NCI-H69 (cell line): ENCODE measurements around the gene C21orf91.
"Not testable (repeated sequence)": the region's sequence is repeated elsewhere in the genome, so short reads cannot be mapped to it uniquely, and the experiment has no call there.

Experiments used
- DNase-seq: peaks from one replicate; lab custom pipeline; 2025; lab: John Stamatoyannopoulos, UW

Gene C21orf91

DNA sequence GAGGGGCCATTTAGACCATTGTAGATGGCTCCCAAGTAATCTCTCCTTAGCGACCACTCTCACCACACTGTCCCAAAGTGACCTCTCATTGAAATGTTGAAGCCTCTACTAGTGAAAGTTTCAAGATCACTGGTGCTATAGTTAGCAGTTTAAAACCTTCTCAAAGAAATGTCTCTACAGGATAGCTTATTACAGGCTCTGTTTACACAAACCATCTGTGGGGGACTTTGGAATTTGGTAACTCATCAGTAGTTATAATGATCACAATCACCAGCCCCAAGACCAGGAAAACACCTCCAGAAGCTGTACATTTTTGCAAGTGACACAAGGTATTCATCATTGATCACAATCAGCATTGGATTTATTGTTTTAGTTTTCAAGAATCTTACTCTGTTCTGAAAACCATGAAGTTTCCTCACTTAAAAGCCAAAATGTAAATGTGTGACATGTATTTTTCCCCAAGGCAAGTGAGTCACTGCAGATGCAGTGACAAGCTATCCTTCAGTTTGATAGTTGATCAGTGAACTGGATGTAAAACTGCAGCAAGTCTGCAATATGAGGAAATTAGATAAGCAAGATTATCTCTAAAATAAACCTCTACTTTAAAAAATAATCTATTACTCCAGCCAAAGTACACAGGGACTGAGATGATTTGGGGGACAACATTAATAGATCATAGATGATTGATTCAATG is 41.9 kb downstream of the C21orf91 start:
- no peak for DNase-seq

DNA sequence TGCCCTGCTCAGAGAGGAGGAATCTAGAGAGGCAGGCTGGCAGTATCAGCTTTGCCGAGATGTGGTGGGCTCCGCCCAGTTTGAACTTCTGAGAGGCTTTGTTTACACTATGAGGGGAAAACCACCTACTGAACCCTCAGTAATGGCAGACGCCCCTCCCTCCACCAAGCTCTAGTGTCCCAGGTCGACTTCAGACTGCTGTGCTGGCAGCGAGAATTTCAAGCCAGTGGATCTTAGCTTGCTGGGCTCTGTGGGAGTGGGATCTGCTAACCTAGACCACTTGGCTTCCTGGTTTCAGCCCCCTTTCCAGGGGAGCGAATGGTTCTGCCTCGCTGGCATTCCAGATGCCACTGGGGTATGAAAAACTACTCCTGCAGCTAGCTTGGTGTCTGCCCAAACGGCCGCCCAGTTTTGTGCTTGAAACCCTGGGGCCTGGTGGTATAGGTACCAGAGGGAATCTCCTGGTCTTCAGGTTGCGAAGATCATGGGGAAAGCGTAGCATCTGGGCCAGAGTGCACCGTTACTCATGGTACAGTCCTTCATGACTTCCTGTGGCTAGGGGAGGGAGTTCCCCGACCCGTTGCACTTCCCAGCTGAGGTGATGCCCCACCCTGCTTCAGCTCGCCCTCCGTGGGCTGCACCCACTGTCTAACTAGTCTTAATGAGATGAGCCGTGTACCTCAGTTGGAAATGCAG is 43.6 kb downstream of the C21orf91 start:
- no peak for DNase-seq

DNA sequence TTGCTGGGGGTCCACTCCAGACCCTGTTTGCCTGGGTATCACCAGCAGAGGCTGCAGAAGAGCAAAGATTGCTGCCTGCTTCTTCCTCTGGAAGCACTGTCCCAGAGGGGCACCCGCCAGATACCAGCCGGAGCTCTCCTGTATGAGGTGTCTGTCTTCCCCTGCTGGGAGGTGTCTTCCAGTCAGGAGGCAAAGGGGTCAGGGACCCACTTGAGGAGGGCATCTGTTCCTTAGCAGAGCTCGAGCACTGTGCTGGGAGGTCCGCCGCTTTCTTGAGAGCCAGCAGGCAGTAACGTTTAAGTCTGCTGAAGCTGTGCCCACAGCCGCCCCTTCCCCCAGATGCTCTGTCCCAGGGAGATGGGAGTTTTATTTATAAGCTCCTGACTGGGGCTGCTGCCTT is 44.1 kb downstream of the C21orf91 start:
- DNase-seq, result not testable (repeated sequence)

DNA sequence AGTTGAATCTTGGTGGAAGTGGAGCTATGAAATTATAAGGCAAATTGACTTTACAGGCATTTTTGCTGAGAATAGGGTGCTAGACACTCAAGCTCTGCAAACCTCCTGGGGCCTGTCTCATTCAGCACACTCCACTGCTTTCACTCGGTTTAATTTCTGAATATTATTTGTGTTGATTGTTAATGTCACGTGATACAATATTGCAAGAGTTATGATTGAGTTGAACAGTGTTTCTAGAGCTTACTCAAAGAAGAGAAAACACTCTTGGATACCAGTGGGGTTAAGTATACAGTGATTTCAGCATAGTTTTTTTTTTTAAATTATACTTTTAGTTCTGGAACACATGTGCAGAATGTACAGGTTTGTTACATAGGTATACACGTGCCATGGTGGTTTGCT is 49.7 kb downstream of the C21orf91 start:
- DNase-seq, result no peak

DNA sequence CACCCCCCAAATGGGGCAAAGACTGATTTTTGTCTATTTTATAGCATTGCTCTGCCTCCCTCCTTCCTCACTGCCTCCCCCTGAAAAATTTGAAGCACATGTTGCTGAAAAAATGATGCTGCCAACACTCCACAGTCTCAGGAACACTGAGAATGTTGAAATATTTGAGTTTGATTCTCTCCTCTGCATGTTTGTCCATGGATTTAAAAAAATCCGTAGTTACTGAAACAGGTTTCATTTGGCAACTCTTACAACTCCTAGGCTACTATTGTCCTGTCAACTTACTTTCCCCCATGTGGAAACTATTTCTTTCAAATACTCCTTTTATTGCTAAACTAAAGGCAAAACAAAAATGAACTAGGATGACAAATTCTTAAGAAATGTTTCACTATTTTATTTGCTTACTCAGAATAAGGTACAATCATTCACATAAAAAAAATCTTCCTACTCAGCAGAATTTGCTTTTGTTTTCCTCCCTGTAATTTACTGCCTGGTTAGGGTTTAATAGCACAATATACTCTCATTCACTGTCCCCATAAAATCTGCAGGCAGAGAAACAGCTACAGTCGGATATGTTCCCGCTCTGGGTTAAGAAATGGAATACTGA is 50.2 kb downstream of the C21orf91 start:
- no peak for DNase-seq

DNA sequence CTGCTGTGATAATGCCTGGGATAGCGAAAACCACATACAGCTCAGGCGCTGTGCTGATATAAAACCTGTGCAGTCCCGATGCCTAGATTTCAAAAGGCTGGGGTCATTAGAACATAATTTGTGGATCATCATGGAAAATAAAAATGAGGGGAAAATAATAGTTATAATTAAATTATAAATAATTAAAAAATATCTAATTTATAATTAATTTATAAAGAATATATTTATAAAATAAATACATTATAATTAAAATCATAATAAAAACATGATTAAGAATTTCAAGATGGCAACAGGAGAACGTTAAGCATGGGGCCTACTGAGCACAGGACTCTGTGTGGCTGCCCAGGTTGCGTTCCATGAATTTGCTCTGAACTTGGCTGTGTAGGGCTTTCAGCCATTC is 53.9 kb downstream of the C21orf91 start:
- no peak for DNase-seq

DNA sequence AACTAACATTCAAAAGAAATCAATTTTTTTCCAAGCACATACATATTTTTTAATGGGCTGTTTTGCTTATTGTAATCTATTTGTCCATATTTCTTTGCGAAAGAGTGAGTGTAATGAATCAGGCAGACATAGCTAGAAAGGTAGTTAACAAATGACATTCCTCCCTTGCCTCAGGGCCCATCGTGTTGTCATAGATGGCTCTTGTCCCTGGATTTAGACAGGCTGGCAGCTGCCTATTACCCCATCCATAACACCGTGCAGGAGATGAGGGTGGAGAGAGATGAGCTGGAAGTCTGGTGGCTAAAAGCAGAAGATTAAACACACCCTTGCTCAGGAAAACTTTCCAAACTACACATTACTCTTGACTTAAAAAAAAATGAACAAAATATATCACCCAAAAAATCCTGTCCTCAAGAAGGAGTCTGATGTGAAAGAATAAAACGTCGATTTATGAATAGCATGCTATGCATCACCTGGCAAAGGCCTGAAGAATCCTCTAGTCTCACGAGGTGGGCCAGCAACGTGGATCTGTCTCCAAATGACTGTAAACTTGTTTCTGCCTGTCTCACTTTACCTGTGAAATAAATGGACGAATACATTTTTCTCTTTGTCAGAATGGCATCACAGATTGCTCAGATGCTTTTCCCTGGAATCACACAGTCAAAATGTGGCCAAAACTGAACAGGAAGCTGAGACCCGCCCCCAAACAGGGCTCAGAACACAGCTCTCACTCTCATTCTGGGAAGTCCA is 55.7 kb downstream of the C21orf91 start:
- peak; percentile 56 for DNase-seq

DNA sequence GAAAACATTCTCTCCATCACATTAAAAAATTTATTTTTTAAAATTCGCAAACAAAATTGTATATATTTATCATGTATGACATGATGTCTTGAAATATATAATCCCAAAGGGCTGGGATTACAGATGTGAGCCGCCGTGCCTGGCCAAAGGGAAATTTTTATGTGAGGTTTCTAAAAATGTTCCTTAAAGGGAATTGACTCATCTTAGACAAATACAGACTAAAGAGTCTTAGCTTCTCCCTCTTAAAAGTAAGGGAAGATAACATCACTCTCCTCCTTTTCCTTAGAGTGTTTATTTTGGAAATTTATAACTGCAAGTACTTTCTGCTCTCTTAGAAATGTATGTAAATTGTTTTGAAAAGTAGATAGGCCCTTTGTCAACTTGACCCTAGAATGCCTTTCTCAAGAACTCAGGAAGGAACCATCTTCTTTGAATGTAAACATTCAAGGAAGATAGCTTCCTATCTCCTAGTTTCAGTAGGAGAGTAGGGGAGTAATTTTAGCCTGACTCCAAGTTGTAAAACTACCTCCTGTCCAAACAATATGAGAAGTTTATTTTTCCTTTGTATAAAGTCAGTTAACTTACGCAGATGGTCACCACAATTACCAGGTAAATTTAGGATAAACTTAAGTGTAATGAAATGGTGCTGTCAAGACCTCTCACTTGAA is 59.5 kb downstream of the C21orf91 start:
- no peak for DNase-seq

DNA sequence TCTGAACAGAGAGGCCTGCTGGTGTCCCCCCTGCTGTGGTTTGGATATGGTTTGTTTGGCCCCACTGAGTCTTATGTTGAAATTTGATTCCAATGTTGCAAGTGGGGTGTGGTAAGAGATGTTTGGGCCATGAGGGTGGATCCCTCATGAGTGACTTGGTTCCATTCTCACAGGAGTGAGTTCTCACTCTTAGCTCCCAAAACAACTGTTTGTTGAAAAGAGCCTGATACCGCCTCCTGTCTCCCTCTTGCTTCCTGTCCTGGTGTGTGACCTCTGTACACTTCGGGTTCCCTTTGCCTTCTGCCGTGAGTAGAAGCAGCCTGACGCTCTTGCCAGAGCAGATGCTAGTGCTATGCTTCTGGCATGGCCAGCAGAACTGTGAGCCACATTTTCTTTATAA is 60.5 kb downstream of the C21orf91 start:
- DNase-seq, result no peak

DNA sequence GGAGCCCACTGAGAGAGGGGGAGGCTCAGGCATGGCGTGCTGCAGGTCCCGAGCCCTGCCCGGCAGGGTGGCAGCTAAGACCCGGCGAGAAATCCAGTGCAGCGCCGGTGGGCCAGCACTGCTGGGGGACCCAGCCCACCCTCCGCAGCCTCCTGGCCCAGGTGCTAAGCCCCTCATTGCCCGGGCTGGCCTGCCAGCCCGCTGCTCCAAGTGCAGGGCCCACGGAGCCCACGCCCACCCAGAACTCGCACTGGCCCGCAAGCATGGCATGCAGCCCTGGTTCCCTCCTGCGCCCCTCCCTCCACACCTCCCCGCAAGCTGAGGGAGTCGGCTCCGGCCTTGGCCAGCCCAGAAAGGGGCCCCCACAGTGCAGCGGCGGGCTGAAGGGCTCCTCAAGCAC is 61.5 kb downstream of the C21orf91 start:
- DNase-seq, result no peak

DNA sequence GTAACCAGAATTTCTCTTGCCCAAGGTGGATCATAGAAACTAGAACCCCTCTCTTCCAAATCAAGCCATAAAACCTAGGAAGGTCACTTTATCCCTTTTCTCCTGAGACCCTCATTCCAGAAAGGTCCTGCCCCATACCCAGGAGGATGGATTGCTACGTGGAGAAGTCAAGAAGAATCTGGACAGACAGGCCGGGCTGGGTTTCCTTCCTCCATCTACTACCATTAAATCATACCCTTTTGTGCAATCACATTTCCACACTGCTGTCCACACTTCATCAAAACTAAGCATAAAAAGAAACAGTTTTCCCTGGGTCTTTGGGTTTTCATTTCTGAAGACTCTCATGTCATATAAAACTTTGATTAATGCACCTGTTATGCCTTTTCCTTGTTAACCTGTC is 65.4 kb downstream of the C21orf91 start:
- DNase-seq, result no peak

DNA sequence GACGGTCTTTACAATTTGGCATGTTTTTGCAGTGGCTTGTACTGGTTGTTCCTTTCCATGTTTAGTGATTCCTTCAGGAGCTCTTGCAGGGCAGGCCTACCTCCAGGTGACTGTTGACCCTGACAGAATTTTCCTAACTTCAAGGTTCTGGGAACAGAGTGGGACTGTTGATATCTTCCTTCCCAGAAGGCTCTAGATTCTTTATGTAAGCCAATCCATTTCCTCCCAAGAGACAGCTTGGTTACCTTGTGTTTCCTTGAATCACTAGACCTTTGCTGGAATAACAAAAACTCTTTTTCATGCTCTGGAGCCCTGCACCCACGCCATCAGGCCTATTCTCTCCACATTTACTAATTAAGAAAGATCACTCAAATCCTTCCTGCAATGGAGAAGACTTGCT is 67.0 kb downstream of the C21orf91 start:
- no peak for DNase-seq

DNA sequence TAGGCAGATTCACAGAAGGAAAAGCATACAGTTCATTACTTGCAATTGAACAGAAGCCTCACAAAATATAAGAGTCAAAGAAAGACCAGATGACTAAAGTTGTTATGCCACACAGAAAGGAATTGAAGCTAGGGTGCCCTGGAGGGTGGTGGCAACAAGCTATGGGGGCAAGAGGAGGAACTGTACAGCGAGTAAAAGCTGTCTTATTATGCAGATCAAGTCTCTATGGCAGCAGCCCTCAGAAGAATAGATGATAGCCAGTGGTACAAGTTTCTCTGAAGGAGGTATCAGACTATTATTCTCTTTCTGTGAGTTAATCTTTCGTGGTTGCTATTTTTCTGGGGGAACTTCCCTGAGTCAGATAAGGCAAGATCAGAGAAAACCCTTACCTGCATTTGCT is 72.2 kb downstream of the C21orf91 start:
- no peak for DNase-seq

DNA sequence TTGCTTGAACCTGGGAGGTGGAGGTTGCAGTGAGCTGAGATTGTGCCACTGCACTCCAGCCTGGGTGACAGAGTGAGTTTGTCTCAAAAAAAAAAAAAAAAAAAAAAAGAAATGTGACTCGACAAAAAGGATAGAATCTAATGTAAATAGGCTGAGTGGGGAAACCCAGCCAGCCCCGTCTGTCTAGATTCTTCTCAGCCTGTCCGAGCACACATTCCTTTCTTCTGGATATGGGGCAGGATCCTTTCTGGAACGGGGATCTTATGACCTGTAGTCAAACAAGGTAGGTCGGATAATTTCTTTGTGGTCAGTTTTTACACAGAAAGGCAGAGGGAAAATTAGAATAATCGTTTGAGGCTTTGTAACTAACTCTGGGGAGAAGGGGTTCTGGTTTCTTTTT is 74.1 kb downstream of the C21orf91 start:
- DNase-seq, result no peak

DNA sequence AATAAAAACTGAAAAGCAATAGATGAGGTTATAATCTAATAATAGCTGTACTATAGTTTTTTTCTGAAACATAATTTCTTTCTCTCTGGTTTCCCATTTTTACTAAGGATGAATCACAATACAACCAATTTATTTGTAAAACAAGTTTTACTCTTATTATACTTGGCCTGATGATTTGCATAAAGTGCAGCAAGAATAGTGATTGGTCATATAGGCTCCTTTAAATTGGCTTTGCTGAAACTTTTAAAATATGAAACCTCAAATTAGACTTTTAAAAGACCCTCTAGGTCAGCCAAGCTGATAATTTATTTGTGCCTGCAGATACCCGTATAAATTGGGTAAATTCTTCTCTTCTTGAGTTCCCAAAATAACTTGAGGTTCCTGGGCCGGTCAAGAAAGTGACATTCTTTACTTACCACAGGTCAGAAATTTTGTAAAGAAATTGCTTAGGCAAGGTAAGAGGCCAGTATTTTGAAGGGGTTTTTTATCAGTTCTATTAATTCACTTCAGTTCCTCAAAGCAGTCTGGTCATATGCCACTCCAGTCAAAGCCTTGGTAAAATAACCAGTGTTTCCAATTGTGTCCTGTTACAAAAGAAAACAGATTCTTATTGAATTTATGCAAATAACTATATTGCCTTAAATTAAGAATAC is 76.1 kb downstream of the C21orf91 start:
- no peak for DNase-seq

DNA sequence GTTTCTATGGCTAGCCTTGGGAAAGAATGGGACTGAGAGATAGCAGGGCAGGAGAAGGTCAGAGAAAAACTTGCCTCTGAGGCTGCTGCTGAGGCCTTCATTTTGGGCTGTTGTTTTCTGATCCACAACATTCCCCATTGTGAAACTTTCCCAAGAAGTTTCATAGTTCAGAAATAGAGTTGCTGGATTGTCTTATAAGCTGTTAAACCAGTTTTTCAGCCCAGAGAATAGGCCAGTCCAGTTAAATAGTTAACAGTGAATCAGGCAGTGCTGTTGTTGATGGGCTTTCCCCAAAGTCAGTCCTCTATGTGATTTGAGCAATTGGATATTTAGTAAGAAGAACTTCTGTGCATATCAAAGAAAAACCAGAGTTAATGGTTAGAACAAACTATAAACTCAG is 77.0 kb downstream of the C21orf91 start:
- DNase-seq, result no peak
